ENCODE measurements around the gene SLC6A11. TPM values are rescaled to one million over a fixed set of nuclear protein-coding genes. Genes with fewer than 3 reads are reported as not detected.

The SLC6A11 gene
- polyA plus RNA-seq, 4 donors, result 0.04 TPM; not detected in 3

DNA sequence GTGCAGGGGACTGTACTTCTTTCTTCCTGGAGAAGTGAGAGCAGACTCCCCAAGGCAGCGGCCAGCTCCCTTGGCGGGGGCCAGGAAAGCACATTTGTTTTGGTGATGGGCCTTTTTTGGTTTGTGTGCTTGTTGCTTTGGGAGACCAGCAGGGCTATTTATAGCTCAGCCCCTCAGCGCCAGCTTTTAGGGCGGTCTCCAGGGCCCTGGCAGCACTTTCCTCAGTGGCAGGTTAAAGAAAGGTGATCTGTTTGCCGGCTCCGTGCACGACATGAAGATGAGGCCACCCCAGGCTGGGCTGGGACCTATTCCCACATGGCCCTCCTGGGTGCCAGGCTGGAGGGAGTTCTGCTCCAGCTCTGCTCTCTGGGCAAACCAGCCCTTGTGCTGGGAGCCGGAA is 21.8 kb downstream of the SLC6A11 start:
- no peak overlapping the region for H3K27ac ChIP-seq (ENCODE audit: low read depth in 1 of 3, low read length in 2 of 3)
- H3K27me3 ChIP-seq (ENCODE audit: control insufficient read depth in 3 of 3, insufficient read depth in 3 of 3, low read length in 3 of 3), result peaks cover 0 to 2% (median 0%) of the 10 kb centered on the region in 3 donors
- DNase-seq (no peak), FAIRE-seq (no peak)
- no peaks in the 10 kb centered on the region for H3K4me1 ChIP-seq (ENCODE audit: control insufficient read depth in 3 of 3, insufficient read depth in 2 of 3, low read depth in 1 of 3, low read length in 2 of 3)
- H3K9me3 ChIP-seq (ENCODE audit: control insufficient read depth in 2 of 2, insufficient read depth in 1 of 2, low read depth in 1 of 2, low read length in 1 of 2), result no peaks in the 10 kb centered on the region
- 69 to 80% (median 75%) methylated on average over 8 of the region's 8 CpGs for WGBS, 3 donors
- no peaks in the 10 kb centered on the region for H3K36me3 ChIP-seq (ENCODE audit: control insufficient read depth in 3 of 3, insufficient read depth in 2 of 3, low read depth in 1 of 3, low read length in 3 of 3)
- no peak overlapping the region for H3K4me3 ChIP-seq (ENCODE audit: low read depth in 1 of 3, low read length in 3 of 3)

DNA sequence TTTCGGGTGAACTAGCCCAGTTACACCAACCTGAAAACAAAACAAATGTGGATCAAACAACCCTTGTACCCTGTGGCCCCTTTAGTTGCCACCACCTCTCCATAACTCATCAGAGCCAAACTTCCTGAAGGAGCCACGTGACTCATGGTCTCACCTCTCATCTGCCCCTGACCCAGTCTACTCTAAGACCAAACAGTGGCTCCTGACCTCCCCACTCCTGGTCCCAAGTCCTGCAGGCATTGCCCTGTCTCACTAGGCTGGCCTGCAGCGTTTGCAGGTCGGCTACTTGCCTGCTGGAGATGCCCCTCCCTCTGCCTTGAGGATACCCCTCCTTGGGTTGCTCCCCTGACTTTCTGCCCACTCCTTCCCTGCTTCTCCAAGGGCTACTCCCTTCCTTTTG is 23.1 kb downstream of the SLC6A11 start:
- no peak for DNase-seq
- H3K4me1 ChIP-seq (ENCODE audit: control insufficient read depth in 3 of 3, insufficient read depth in 2 of 3, low read depth in 1 of 3, low read length in 2 of 3), result no peaks in the 10 kb centered on the region
- H3K4me3 ChIP-seq (ENCODE audit: low read depth in 1 of 3, low read length in 3 of 3), result no peak overlapping the region
- H3K9me3 ChIP-seq (ENCODE audit: control insufficient read depth in 2 of 2, insufficient read depth in 1 of 2, low read depth in 1 of 2, low read length in 1 of 2), result no peaks in the 10 kb centered on the region
- no peak overlapping the region for H3K27ac ChIP-seq (ENCODE audit: low read depth in 1 of 3, low read length in 2 of 3)
- H3K36me3 ChIP-seq (ENCODE audit: control insufficient read depth in 3 of 3, insufficient read depth in 2 of 3, low read depth in 1 of 3, low read length in 3 of 3), result no peaks in the 10 kb centered on the region
- WGBS, 3 donors, result 56 to 75% (median 67%) methylated on average over 4 of the region's 4 CpGs
- H3K27me3 ChIP-seq (ENCODE audit: control insufficient read depth in 3 of 3, insufficient read depth in 3 of 3, low read length in 3 of 3), result peaks cover 0 to 2% (median 0%) of the 10 kb centered on the region in 3 donors
- FAIRE-seq, result no peak

DNA sequence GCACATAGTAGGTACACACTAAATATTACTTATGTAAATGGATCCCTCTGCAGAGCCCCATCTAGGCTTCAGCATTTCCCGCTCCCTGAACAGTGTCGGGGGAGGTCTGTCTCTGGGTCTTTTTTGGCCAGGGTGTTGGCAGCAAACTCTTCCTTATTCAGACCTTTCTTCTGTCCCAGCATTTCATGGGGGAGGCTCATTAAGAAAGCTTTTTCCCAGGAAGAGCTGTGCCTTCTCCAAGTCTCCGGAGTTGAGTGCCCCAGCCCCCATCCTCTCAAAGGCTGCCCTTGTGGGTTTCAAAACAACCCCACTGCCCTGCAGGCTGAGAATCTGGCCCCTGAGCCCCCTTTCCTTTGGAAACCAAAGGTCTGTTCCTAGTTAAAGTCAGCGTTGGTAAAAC is 25.1 kb downstream of the SLC6A11 start:
- DNase-seq (no peak), FAIRE-seq (no peak)
- Histone ChIP-seq H3K4me3 (ENCODE audit: low read depth in 1 of 3, low read length in 3 of 3) (no peak overlapping the region), H3K27ac (ENCODE audit: low read depth in 1 of 3, low read length in 2 of 3) (no peak overlapping the region), H3K36me3 (ENCODE audit: control insufficient read depth in 3 of 3, insufficient read depth in 2 of 3, low read depth in 1 of 3, low read length in 3 of 3) (no peaks in the 10 kb centered on the region), H3K4me1 (ENCODE audit: control insufficient read depth in 3 of 3, insufficient read depth in 2 of 3, low read depth in 1 of 3, low read length in 2 of 3) (no peaks in the 10 kb centered on the region), H3K27me3 (ENCODE audit: control insufficient read depth in 3 of 3, insufficient read depth in 3 of 3, low read length in 3 of 3) (peaks cover 0 to 2% (median 0%) of the 10 kb centered on the region in 3 donors), H3K9me3 (ENCODE audit: control insufficient read depth in 2 of 2, insufficient read depth in 1 of 2, low read depth in 1 of 2, low read length in 1 of 2) (no peaks in the 10 kb centered on the region)
- 67 to 84% (median 78%) methylated on average over 4 of the region's 4 CpGs for WGBS, 3 donors

DNA sequence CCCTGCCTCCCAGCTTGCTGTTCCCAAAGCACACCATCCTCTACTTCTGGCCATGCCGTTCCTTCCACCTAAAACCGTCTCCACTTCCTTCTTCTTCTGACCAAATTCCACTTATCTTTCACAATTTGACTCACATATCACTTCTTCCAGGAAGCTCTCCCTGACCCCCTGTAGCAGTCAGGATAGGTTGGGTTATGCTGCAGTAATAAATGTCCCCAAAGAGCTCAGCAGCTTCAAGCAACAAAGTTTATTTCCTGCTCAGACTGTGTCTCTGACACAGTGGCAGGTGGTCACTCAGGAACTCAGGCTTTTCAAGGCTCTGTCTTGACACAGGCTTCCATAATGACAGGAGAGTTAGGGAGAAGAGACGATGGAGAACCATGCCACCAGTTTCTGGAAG is 27.4 kb downstream of the SLC6A11 start:
- DNase-seq (no peak), FAIRE-seq (no peak)
- no peaks in the 10 kb centered on the region for H3K4me1 ChIP-seq (ENCODE audit: control insufficient read depth in 3 of 3, insufficient read depth in 2 of 3, low read depth in 1 of 3, low read length in 2 of 3)
- no peaks in the 10 kb centered on the region for H3K9me3 ChIP-seq (ENCODE audit: control insufficient read depth in 2 of 2, insufficient read depth in 1 of 2, low read depth in 1 of 2, low read length in 1 of 2)
- no peaks in the 10 kb centered on the region for H3K27me3 ChIP-seq (ENCODE audit: control insufficient read depth in 3 of 3, insufficient read depth in 3 of 3, low read length in 3 of 3)
- no peak overlapping the region for H3K27ac ChIP-seq (ENCODE audit: low read depth in 1 of 3, low read length in 2 of 3)
- WGBS, 3 donors, result 78 to 80% (median 78%) methylated on average over 3 of the region's 3 CpGs
- H3K36me3 ChIP-seq (ENCODE audit: control insufficient read depth in 3 of 3, insufficient read depth in 2 of 3, low read depth in 1 of 3, low read length in 3 of 3), result no peaks in the 10 kb centered on the region
- H3K4me3 ChIP-seq (ENCODE audit: low read depth in 1 of 3, low read length in 3 of 3), result no peak overlapping the region

DNA sequence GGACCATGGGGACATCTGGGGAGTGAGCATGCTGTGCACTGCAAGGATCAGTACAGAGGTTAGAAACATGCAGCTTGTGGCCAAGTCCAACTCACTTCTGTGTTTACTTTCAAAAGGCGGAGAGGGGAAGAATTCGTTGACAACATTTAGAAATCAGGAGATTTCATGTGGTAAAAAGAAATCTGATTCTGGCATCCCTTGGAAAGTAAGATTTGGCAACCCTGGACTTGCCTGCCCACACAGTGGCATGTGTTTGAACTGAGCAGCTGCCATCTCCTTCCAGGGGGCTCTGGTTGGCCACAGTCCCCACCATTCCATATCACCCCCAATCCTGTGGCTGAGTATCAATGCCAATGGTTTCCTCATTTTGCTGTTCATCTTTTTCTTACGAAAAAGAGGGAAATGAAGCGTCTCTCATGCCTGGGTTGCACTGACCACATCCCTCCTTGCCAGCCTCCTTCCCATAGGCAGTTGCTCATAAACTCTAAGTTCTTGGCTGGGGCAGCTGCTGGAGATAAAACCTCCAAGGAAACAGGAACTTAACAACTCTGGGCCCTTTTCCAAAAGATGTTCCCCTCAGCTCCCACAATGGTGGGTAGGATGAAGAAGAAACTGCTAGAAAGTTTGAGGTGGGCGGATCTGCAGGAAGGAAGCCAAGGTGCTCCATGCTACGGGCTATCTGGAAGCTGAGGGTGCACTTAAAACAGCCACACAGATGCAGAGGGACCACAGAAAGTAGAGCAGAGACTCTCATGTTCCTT is 29.2 kb downstream of the SLC6A11 start:
- Histone ChIP-seq H3K36me3 (ENCODE audit: control insufficient read depth in 3 of 3, insufficient read depth in 2 of 3, low read depth in 1 of 3, low read length in 3 of 3) (no peaks in the 10 kb centered on the region), H3K4me3 (ENCODE audit: low read depth in 1 of 3, low read length in 3 of 3) (no peak overlapping the region), H3K27me3 (ENCODE audit: control insufficient read depth in 3 of 3, insufficient read depth in 3 of 3, low read length in 3 of 3) (no peaks in the 10 kb centered on the region), H3K9me3 (ENCODE audit: control insufficient read depth in 2 of 2, insufficient read depth in 1 of 2, low read depth in 1 of 2, low read length in 1 of 2) (no peaks in the 10 kb centered on the region), H3K27ac (ENCODE audit: low read depth in 1 of 3, low read length in 2 of 3) (no peak overlapping the region), H3K4me1 (ENCODE audit: control insufficient read depth in 3 of 3, insufficient read depth in 2 of 3, low read depth in 1 of 3, low read length in 2 of 3) (no peaks in the 10 kb centered on the region)
- DNase-seq (no peak), FAIRE-seq (no peak)
- WGBS, 3 donors, result 58 to 67% (median 62%) methylated on average over 6 of the region's 6 CpGs

DNA sequence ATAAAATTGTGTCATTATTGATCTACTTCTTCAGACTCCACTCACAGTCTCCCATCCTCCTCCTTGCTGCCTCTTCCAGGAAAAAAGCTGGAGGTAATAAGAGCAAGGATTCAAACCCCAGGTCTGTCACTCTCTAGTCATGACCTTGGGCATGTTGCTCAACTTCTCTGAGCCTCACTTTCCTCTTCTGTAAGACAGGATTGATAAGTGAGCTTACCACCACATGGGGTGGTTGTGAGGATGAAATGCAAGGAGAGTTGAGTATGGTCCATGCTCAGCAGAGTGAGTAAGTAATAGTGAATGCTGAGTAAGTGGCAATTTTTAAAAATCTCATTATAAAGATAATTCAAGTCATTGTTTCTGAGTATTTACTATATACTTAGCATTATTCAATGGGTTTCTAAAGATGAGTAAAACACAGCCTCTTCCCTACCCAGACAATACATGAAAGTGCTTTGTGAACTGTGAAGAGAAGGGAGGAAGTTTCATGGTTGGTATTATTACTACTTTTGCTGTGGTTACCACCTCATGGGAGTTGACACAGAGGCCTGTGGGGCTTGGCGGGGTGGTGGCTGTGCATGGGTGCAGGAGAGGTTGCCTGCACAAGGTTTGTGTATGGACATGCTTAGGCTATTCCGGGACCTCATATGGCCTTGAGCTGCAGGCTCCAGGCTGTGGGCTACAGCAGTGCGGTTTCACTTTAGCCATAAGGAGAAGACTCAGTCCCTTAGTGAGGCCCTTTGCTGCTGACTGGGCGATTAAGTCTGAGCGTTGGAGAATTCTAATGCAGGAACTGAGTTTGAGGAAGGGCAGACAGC is 30.0 kb downstream of the SLC6A11 start:
- no peaks in the 10 kb centered on the region for H3K27me3 ChIP-seq (ENCODE audit: control insufficient read depth in 3 of 3, insufficient read depth in 3 of 3, low read length in 3 of 3)
- H3K36me3 ChIP-seq (ENCODE audit: control insufficient read depth in 3 of 3, insufficient read depth in 2 of 3, low read depth in 1 of 3, low read length in 3 of 3), result no peaks in the 10 kb centered on the region
- H3K4me1 ChIP-seq (ENCODE audit: control insufficient read depth in 3 of 3, insufficient read depth in 2 of 3, low read depth in 1 of 3, low read length in 2 of 3), result no peaks in the 10 kb centered on the region
- WGBS, 3 donors, result 75 to 85% (median 76%) methylated on average over 5 of the region's 5 CpGs
- DNase-seq, result no peak
- no peak overlapping the region for H3K27ac ChIP-seq (ENCODE audit: low read depth in 1 of 3, low read length in 2 of 3)
- H3K4me3 ChIP-seq (ENCODE audit: low read depth in 1 of 3, low read length in 3 of 3), result no peak overlapping the region
- no peaks in the 10 kb centered on the region for H3K9me3 ChIP-seq (ENCODE audit: control insufficient read depth in 2 of 2, insufficient read depth in 1 of 2, low read depth in 1 of 2, low read length in 1 of 2)
- FAIRE-seq, result no peak

DNA sequence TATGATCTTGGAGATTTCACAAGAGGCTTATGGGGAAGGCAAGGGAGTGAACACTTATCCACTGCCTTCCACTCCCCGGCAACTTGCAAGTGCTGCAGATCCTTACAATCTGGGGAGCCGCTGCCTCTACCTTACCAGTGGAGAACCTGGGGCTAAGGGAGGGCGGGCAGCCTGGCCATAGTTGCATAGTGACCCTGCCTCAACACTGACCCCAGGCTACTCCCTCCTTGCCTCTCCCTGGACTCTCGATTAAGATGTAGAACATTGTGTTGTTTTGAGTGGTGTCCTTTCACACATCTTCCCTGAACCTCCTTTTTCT is 30.6 kb downstream of the SLC6A11 start:
- Histone ChIP-seq H3K9me3 (ENCODE audit: control insufficient read depth in 2 of 2, insufficient read depth in 1 of 2, low read depth in 1 of 2, low read length in 1 of 2) (no peaks in the 10 kb centered on the region), H3K4me3 (ENCODE audit: low read depth in 1 of 3, low read length in 3 of 3) (no peak overlapping the region), H3K4me1 (ENCODE audit: control insufficient read depth in 3 of 3, insufficient read depth in 2 of 3, low read depth in 1 of 3, low read length in 2 of 3) (no peaks in the 10 kb centered on the region), H3K27ac (ENCODE audit: low read depth in 1 of 3, low read length in 2 of 3) (no peak overlapping the region), H3K27me3 (ENCODE audit: control insufficient read depth in 3 of 3, insufficient read depth in 3 of 3, low read length in 3 of 3) (no peaks in the 10 kb centered on the region), H3K36me3 (ENCODE audit: control insufficient read depth in 3 of 3, insufficient read depth in 2 of 3, low read depth in 1 of 3, low read length in 3 of 3) (no peaks in the 10 kb centered on the region)
- 75 to 89% (median 87%) methylated on average over 4 of the region's 4 CpGs for WGBS, 3 donors
- DNase-seq (no peak), FAIRE-seq (no peak)

DNA sequence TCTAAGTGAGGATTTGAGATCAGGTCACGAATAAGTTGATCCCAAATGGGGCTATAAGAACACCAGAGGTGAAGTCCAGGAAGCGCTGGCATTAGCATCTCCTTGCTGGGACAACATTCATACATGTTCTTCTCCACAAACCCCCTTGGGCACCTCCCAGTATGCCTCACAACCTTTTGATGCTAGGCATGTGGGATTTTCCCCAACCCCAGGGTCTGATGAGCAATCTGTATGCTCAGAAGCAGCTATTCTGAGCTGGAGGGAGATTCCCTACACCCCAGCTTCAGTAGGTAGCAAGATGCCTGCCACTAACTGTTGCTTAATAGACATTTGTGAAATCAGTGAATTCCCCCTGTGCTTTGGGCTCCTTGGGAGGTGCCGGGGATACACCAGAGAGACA is 32.2 kb downstream of the SLC6A11 start:
- no peaks in the 10 kb centered on the region for H3K4me1 ChIP-seq (ENCODE audit: control insufficient read depth in 3 of 3, insufficient read depth in 2 of 3, low read depth in 1 of 3, low read length in 2 of 3)
- no peaks in the 10 kb centered on the region for H3K36me3 ChIP-seq (ENCODE audit: control insufficient read depth in 3 of 3, insufficient read depth in 2 of 3, low read depth in 1 of 3, low read length in 3 of 3)
- no peaks in the 10 kb centered on the region for H3K9me3 ChIP-seq (ENCODE audit: control insufficient read depth in 2 of 2, insufficient read depth in 1 of 2, low read depth in 1 of 2, low read length in 1 of 2)
- no peaks in the 10 kb centered on the region for H3K27me3 ChIP-seq (ENCODE audit: control insufficient read depth in 3 of 3, insufficient read depth in 3 of 3, low read length in 3 of 3)
- FAIRE-seq (no peak), DNase-seq (no peak)
- 75 to 83% (median 82%) methylated on average over 3 of the region's 3 CpGs for WGBS, 3 donors
- H3K4me3 ChIP-seq (ENCODE audit: low read depth in 1 of 3, low read length in 3 of 3), result no peak overlapping the region
- H3K27ac ChIP-seq (ENCODE audit: low read depth in 1 of 3, low read length in 2 of 3), result no peak overlapping the region

Data from small intestine (tissue), 7 donors.